Progenitor cell of endocrine pancreas (in vitro differentiated cells): ENCODE measurements around the gene CCNB1. TPM values are rescaled to one million over a fixed set of nuclear protein-coding genes. Genes with fewer than 3 reads are reported as not detected.
A peak's percentile ranks its signal among the peaks of the same experiment; 100 is the strongest.
"Not testable (repeated sequence)": the region's sequence is repeated elsewhere in the genome, so short reads cannot be mapped to it uniquely, and the experiment has no call there.

ENCODE experiments used
- DNase-seq: peaks from one replicate; pipeline ENCODE4 v3.0.0; 2021; ENCODE audit warnings: low spot score; ENCODE audit not compliant: unreplicated experiment
- H3K27ac Mint-ChIP-seq: 2 replicates; pipeline ENCODE4 v1.8.0; 2021; ENCODE audit warnings: mild to moderate bottlenecking, moderate library complexity, mixed read lengths
- H3K27me3 Mint-ChIP-seq: 2 replicates; pipeline ENCODE4 v1.8.0; 2021; ENCODE audit warnings: mixed read lengths
- H3K36me3 Mint-ChIP-seq: 2 replicates; pipeline ENCODE4 v1.8.0; 2022; ENCODE audit warnings: mixed read lengths; ENCODE audit not compliant: insufficient read depth
- H3K4me1 Mint-ChIP-seq: 2 replicates; pipeline ENCODE4 v1.8.0; 2021; ENCODE audit warnings: low read depth, mixed read lengths
- H3K4me3 Mint-ChIP-seq: 2 replicates; pipeline ENCODE4 v1.8.0; 2021; ENCODE audit warnings: low read depth, mild to moderate bottlenecking, moderate library complexity, mixed read lengths
- H3K9me3 Mint-ChIP-seq: 2 replicates; pipeline ENCODE4 v1.8.0; 2021; ENCODE audit warnings: low read depth, mixed read lengths
- CTCF ChIP-seq: fragments of 200-600 bp; sonication (generic); IDR thresholded peaks from one replicate; pipeline ENCODE4 v1.5.0; 2021; ENCODE audit warnings: antibody characterized with exemption, mild to moderate bottlenecking; ENCODE audit not compliant: unreplicated experiment
- total RNA-seq: library from RNA; stranded (reverse); gene quantifications from 2 replicates; pipeline ENCODE4 v1.2.1, GENCODE V29; 2021

CCNB1 gene
- total RNA-seq, 1 donor from 2014 or later, result 105 TPM

- peak overlapping the region; percentile 97 for H3K27ac Mint-ChIP-seq
- no peak for DNase-seq
- TF ChIP-seq CTCF, result no peak
- H3K4me3 Mint-ChIP-seq, result peak overlapping the region; percentile 97
- H3K36me3 Mint-ChIP-seq, result peaks cover 17% of the 10 kb centered on the region
- H3K4me1 Mint-ChIP-seq, result peaks cover 12% of the 10 kb centered on the region
- H3K9me3 Mint-ChIP-seq, result no peaks in the 10 kb centered on the region
- no peaks in the 10 kb centered on the region for H3K27me3 Mint-ChIP-seq
Measured at GRCh38 chr5:69217151-69217511, 50.2 kb downstream of the CCNB1 start.

- TF ChIP-seq CTCF, result peak; percentile 33
- Mint-ChIP-seq H3K27ac (peak overlapping the region; percentile 97), H3K4me3 (peak overlapping the region; percentile 97), H3K27me3 (no peaks in the 10 kb centered on the region), H3K4me1 (peaks cover 14% of the 10 kb centered on the region), H3K36me3 (peaks cover 19% of the 10 kb centered on the region), H3K9me3 (no peaks in the 10 kb centered on the region)
- peak; percentile 91 for DNase-seq
Measured at GRCh38 chr5:69217548-69218526, 50.9 kb downstream of the CCNB1 start.

GRCh38 chr5:69219939-69220338, 53.0 kb downstream of the CCNB1 start:
- Mint-ChIP-seq H3K4me1 (peaks cover 14% of the 10 kb centered on the region), H3K36me3 (peaks cover 19% of the 10 kb centered on the region), H3K9me3 (no peaks in the 10 kb centered on the region), H3K27ac (peak overlapping the region; percentile 49), H3K4me3 (no peak overlapping the region), H3K27me3 (no peaks in the 10 kb centered on the region)
- no peak for DNase-seq
- TF ChIP-seq CTCF, result no peak

- H3K4me1 Mint-ChIP-seq, result peaks cover 14% of the 10 kb centered on the region
- H3K9me3 Mint-ChIP-seq, H3K4me3 Mint-ChIP-seq: not testable (repeated sequence)
Measured at GRCh38 chr5:69220371-69220770, 53.4 kb downstream of the CCNB1 start.

GRCh38 chr5:69220833-69221232, 53.9 kb downstream of the CCNB1 start:
- Mint-ChIP-seq H3K4me1 (peaks cover 14% of the 10 kb centered on the region), H3K27ac (peak overlapping the region; percentile 95), H3K4me3 (peak overlapping the region; percentile 26), H3K36me3 (peaks cover 20% of the 10 kb centered on the region)
- not testable (repeated sequence) for DNase-seq, H3K27me3 Mint-ChIP-seq, H3K9me3 Mint-ChIP-seq

More at GRCh38 chr5:69220371-69220770, 53.4 kb downstream of the CCNB1 start:
- Mint-ChIP-seq H3K36me3 (peaks cover 19% of the 10 kb centered on the region), H3K27ac (peak overlapping the region; percentile 95)
- H3K27me3 Mint-ChIP-seq, DNase-seq: not testable (repeated sequence)

- Mint-ChIP-seq H3K4me3 (no peak overlapping the region), H3K4me1 (peaks cover 11% of the 10 kb centered on the region), H3K9me3 (no peaks in the 10 kb centered on the region), H3K27ac (no peak overlapping the region), H3K27me3 (no peaks in the 10 kb centered on the region), H3K36me3 (peaks cover 18% of the 10 kb centered on the region)
- TF ChIP-seq CTCF, result no peak
- no peak for DNase-seq
Measured at GRCh38 chr5:69224520-69224919, 57.6 kb downstream of the CCNB1 start.
